SK-N-SH treated with all-trans-retinoic acid at 6 μM for 48 hours (cell line): ENCODE measurements around the gene SDK1.
"Not testable (repeated sequence)": the region's sequence is repeated elsewhere in the genome, so short reads cannot be mapped to it uniquely, and the experiment has no call there.

Experiments
- ESRRG ChIP-seq: fragments of 250-450 bp; sonication (Bioruptor Pico); IDR thresholded peaks from 2 replicates; pipeline ENCODE4 v1.6.1; 2021; ENCODE audit warnings: mild to moderate bottlenecking
- ISL1 ChIP-seq: fragments of 250-450 bp; sonication (Bioruptor Pico); IDR thresholded peaks from 2 replicates; pipeline ENCODE4 v2.1.2; 2022; ENCODE audit warnings: mild to moderate bottlenecking, moderate library complexity
- PPARA ChIP-seq: fragments of 250-450 bp; sonication (Bioruptor Pico); IDR thresholded peaks from 2 replicates; pipeline ENCODE4 v1.5.0; 2020; ENCODE audit warnings: mild to moderate bottlenecking, borderline replicate concordance
- RARB ChIP-seq: fragments of 250-450 bp; sonication (Bioruptor Pico); IDR thresholded peaks from 2 replicates; pipeline ENCODE4 v1.8.0; 2021; ENCODE audit warnings: mild to moderate bottlenecking, moderate library complexity
- SNAI2 ChIP-seq: fragments of 250-450 bp; sonication (Bioruptor Pico); IDR thresholded peaks from 2 replicates; pipeline ENCODE4 v1.5.0; 2020; ENCODE audit warnings: mild to moderate bottlenecking, moderate library complexity
- ZFP3 ChIP-seq: fragments of 250-450 bp; sonication (Bioruptor Pico); IDR thresholded peaks from 2 replicates; pipeline ENCODE4 v1.5.0; 2020; ENCODE audit warnings: mild to moderate bottlenecking, moderate library complexity
- ZFP30 ChIP-seq: fragments of 450-650 bp; formaldehyde crosslinking; IDR thresholded peaks from 2 replicates; pipeline ENCODE4 v1.5.0; 2022; ENCODE audit warnings: mild to moderate bottlenecking, moderate library complexity
- ZNF565 ChIP-seq: fragments of 450-650 bp; formaldehyde crosslinking; conservative IDR thresholded peaks from 2 replicates; pipeline ENCODE4 v1.5.0; 2020; ENCODE audit warnings: low read depth, mild to moderate bottlenecking, moderate library complexity
- ZNF8 ChIP-seq: fragments of 450-650 bp; formaldehyde crosslinking; IDR thresholded peaks from 2 replicates; pipeline ENCODE4 v1.5.0; 2020; ENCODE audit warnings: mild to moderate bottlenecking, moderate library complexity
- TF ChIP-seq, protein P1 (sequence below): fragments of 250-450 bp; sonication (Bioruptor Pico); IDR thresholded peaks from 2 replicates; pipeline ENCODE4 v1.5.1; 2021; ENCODE audit warnings: mild to moderate bottlenecking, moderate library complexity
- TF ChIP-seq, protein P2 (sequence below): fragments of 250-450 bp; sonication (Bioruptor Pico); IDR thresholded peaks from 2 replicates; pipeline ENCODE4 v1.5.0; 2020; ENCODE audit warnings: mild to moderate bottlenecking, moderate library complexity
- TF ChIP-seq, protein P3 (sequence below): fragments of 250-450 bp; sonication (Bioruptor Pico); IDR thresholded peaks from 2 replicates; pipeline ENCODE4 v1.5.1; 2020; ENCODE audit warnings: low read depth, mild to moderate bottlenecking, moderate library complexity

DNA sequence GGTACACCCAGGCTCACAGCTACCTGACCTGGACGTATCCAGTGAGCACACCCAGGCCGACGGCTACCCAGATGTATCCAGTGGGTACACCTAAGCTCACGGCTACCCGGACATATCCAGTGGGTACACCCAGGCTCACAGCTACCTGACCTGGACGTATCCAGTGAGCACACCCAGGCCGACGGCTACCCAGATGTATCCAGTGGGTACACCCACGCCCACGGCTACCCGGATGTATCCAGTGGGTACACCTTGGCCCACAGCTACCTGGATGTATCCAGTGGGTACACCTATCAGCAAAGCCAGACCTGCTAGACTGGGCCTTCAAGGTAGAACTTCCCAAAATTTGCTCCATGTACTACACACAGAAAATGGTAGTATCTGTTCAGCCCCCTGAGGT is 662.7 kb downstream of the SDK1 start:
- TF ChIP-seq, protein P1, sequence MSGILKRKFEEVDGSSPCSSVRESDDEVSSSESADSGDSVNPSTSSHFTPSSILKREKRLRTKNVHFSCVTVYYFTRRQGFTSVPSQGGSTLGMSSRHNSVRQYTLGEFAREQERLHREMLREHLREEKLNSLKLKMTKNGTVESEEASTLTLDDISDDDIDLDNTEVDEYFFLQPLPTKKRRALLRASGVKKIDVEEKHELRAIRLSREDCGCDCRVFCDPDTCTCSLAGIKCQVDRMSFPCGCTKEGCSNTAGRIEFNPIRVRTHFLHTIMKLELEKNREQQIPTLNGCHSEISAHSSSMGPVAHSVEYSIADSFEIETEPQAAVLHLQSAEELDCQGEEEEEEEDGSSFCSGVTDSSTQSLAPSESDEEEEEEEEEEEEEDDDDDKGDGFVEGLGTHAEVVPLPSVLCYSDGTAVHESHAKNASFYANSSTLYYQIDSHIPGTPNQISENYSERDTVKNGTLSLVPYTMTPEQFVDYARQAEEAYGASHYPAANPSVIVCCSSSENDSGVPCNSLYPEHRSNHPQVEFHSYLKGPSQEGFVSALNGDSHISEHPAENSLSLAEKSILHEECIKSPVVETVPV (CRISPR knock-in tag): not testable (repeated sequence)
- TF ChIP-seq ZNF565 (CRISPR knock-in tag); ZFP3 (CRISPR knock-in tag); ESRRG (CRISPR knock-in tag); ISL1; PPARA; SNAI2 (CRISPR knock-in tag); RARB (CRISPR knock-in tag); ZNF8 (CRISPR knock-in tag); ZFP30 (CRISPR knock-in tag): not testable (repeated sequence)
- TF ChIP-seq, protein P2, sequence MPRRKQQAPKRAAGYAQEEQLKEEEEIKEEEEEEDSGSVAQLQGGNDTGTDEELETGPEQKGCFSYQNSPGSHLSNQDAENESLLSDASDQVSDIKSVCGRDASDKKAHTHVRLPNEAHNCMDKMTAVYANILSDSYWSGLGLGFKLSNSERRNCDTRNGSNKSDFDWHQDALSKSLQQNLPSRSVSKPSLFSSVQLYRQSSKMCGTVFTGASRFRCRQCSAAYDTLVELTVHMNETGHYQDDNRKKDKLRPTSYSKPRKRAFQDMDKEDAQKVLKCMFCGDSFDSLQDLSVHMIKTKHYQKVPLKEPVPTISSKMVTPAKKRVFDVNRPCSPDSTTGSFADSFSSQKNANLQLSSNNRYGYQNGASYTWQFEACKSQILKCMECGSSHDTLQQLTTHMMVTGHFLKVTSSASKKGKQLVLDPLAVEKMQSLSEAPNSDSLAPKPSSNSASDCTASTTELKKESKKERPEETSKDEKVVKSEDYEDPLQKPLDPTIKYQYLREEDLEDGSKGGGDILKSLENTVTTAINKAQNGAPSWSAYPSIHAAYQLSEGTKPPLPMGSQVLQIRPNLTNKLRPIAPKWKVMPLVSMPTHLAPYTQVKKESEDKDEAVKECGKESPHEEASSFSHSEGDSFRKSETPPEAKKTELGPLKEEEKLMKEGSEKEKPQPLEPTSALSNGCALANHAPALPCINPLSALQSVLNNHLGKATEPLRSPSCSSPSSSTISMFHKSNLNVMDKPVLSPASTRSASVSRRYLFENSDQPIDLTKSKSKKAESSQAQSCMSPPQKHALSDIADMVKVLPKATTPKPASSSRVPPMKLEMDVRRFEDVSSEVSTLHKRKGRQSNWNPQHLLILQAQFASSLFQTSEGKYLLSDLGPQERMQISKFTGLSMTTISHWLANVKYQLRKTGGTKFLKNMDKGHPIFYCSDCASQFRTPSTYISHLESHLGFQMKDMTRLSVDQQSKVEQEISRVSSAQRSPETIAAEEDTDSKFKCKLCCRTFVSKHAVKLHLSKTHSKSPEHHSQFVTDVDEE: not testable (repeated sequence)
- TF ChIP-seq, protein P3, sequence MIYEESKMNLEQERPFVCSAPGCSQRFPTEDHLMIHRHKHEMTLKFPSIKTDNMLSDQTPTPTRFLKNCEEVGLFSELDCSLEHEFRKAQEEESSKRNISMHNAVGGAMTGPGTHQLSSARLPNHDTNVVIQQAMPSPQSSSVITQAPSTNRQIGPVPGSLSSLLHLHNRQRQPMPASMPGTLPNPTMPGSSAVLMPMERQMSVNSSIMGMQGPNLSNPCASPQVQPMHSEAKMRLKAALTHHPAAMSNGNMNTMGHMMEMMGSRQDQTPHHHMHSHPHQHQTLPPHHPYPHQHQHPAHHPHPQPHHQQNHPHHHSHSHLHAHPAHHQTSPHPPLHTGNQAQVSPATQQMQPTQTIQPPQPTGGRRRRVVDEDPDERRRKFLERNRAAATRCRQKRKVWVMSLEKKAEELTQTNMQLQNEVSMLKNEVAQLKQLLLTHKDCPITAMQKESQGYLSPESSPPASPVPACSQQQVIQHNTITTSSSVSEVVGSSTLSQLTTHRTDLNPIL (CRISPR knock-in tag): not testable (repeated sequence)
